GM19372 (cell line): Measurements from ENCODE around the gene EXOC3.
"Not testable (repeated sequence)": the region's sequence is repeated elsewhere in the genome, so short reads cannot be mapped to it uniquely, and the experiment has no call there.

ENCODE experiments used
- ATAC-seq: cut with Tn5 transposase; IDR thresholded peaks from one replicate; pipeline ENCODE4 v1.9.1; 2021; ENCODE audit warnings: mild to moderate bottlenecking, low read depth, moderate library complexity; ENCODE audit not compliant: unreplicated experiment

The EXOC3 gene

DNA sequence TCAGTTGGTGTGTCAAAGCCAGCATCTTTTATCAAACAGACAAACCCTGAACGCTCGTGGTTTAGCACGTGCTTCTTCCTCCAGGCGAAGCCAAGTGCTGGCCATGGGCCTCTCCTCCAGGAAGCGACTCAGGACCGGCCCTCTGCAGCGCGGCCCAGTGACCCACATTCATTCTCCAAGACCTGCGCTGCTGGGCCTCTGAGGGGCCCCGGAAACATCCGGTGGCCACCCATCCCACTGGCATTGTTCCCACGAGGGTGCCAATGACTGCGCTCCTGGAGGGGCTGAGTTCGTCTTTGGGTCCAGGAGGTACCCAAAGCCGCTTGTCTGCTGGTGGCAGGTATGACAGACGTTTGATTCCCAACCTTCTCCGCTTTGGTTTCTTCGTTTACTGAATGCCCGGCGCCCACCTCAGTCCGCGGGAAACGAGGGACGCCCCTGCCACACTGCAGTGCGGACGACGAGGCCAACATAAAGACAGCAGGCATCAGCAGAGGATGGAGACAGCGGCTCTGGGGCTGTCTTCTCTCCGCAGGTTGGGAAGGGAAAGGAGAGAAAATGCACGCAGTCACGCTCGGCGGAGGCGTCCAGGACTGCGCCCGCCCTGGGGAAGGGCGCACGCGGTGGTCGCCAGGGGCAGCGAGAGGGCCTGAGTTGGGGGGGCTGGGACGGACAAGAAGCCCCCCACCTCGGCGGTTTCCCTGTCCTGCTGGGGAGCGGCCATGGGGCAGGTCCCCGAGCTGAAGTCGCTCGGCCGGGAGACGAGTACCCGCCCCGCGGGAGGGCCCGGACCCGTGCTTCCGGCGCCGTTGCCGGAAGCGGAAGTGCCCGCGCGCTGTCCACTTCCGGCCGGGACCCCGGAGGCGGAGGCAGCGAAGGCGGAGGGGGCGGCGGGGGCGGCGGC lies at the start of gene EXOC3:
TSS of gene EXOC3 (plus strand) at position 842 of the 904 bp plus-strand sequence. CDS start 3,030 bp downstream, outside the sequence.
- peak; percentile 84 for ATAC-seq

DNA sequence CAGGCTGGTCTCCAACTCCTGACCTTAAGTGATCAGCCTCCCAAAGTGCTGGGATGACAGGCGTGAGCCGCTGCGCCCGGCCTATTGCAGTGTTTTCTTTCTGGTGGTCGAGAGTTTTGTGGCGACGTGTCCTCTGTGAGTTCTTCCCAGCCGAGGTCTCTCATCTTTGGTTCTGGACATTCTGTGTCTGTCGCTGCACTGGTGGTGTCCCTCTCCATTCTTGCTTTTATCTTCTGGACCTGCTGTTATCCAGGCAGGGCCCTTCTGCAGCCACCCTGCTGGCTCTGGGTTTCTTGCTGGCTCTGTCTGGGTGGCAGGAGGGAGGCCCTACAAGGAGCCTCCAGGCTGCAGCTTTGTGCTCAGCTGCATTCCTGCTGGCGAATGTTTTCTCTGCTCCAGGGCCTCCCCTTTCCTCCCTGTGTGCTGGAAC lies 49.1 kb upstream of the EXOC3 start:
- ATAC-seq = no peak

DNA sequence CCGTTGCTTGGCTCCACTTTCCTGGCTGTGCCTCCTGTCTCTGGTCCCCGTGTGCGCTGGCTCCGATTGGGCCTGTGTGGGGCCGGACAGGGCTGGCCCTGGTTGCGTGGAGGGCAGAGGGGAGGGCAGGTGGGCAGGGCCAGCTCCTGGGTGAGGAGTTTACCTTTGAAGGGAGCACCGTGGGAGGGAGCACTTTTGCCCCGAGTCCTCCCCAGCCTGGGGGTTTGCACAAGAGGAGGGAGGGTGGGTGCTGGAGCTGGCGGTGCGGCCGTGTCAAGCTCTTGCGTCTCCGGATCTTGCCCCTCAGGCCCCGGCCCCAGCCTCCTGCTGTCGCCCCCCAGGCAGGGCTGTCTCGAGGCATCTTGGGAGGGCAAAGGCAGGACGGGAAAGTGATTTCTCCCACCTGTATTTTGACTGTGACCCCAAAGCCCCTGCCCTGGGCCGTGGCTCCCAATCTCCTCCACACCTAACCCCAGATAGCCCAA lies 48.3 kb upstream of the EXOC3 start:
- no peak for ATAC-seq

DNA sequence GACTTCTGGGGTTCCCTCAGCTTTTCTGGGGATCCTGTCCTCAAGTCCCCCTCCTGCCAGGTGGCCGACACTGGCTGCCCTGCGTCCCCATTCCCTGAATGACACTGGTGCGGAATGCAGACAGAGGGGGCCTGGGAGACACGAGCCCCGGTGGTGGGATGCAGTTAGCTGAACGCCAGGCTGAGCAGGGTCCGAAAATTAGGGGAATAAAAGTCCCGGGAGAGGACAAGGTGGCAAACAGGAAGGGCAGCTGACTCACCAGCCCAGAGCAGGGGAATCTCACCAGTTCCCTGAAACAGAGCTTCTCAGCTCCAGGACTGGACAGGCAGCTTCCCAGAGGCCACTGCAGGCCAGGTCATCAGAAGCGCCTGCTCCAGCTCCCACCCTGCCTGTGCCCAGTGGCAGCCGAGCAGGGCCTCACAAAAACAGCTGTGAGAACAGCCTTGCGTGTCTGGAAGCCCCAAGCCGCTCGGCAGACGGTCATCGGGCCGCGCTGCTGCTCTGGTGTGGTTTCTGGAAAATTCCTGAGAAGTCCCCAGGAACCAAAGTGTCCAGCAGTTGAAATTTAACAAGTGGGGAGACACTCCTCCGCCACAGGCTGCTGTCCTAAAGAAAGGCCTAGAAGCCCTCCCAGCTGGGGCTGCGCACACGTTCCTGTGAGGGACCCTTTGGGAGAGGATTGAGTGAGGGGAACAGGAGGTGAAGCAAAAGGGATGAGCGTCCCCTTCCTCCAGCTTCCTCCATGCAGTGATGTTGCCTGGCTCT lies 47.6 kb upstream of the EXOC3 start:
- ATAC-seq = no peak

DNA sequence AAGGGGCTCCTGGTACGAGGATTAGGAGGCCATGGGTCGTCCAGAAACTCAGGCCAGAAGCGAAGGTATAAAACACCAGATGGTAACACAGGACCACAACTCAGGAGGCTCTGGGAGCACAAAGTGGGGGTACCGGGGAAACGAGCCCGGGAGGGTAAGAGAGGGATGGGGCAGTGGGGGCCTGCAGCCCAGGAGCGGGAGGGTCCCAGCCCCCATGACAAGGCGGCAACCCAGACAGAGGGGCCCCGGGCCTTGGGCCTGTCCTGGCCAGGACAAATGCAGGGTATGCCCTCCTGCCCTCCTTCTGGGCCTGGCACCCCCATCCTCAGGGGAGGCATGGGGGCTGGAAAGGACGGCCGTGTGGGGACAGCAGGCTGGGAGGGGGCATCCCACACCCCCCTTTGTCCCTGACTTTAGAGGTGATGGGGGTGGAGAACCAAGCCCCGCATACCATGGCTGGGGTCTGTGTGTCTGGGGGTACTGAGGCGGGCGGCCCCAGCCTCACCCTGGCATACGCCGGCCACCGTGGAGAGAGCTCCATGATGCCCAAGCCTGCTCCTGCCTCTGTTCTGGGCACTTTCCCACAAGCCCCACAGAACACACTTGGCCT lies 47.0 kb upstream of the EXOC3 start:
- no peak for ATAC-seq

DNA sequence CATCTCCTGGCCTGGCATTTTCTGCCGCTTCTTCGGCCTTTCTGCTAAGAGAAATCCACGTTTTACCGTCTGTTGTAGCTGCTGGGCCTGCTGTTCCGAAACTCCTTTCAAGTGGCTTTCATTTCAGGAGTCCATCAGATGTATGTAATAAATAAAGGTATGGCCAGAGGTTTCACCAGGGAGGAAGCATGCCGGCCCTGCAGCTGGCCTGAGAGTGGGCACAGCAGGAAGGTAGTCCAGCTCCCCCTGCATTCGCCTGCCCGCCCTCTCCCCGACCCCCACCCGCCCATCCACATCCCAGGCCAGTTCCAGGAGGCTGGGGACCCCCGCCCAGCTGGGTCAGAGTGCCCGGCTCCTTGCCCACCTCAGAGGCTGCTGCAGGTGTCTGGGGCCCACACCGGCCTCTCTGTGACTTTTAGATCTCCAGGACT lies 46.4 kb upstream of the EXOC3 start:
- no peak for ATAC-seq

DNA sequence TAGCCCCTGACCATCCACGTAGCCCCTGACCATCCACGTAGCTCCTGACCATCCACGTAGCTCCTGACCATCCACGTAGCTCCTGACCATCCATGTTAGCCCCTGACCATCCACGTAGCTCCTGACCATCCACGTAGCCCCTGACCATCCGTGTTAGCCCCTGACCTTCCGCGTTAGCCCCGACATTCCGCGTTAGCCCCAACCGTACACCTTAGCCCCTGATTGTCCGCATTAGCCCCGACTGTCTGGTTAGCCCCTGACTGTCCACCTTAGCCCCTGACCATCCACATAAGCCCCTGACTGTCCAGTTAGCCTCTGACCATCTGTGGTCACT lies 44.9 kb upstream of the EXOC3 start:
- ATAC-seq = not testable (repeated sequence)

DNA sequence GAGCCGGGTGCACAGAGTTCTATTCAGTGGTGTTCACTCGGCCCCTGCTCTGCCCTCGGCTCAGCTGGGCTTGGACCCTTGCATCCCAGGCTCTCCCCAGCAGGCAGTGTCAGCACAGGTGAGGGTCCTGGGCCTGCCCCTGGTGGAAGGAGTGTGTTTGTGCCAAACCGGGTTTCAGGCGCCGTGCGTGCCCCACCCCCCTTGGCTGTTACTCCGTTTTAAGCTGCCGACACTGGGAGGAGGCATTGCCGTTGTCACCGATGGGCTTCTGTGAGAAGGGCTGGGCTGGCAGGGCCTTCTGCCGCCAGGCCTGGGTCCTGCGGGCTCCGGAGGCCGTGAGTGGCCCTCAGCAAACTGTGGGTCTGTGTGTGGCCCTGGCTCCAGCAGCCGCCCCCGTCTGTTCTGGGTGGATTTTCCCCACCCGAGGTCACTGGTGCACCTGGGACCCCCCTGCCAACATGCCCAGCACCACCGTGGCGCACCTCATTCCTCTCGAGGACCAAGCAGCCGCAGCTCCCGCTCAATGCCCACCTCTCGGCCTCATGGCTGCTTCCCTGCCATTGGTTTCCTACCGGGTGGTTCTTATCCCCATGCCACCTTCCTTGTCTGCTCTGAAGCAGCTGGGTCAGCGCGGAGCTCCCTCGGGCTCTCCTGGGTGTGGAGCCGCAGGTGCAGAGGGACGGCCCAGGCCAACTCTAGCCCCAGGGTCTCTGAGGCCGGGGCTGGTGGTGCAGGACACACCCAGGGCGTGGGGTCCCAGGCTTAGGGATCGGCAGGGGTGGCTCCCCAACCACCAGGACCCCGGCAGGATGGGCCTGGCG lies 44.3 kb upstream of the EXOC3 start:
- no peak for ATAC-seq

DNA sequence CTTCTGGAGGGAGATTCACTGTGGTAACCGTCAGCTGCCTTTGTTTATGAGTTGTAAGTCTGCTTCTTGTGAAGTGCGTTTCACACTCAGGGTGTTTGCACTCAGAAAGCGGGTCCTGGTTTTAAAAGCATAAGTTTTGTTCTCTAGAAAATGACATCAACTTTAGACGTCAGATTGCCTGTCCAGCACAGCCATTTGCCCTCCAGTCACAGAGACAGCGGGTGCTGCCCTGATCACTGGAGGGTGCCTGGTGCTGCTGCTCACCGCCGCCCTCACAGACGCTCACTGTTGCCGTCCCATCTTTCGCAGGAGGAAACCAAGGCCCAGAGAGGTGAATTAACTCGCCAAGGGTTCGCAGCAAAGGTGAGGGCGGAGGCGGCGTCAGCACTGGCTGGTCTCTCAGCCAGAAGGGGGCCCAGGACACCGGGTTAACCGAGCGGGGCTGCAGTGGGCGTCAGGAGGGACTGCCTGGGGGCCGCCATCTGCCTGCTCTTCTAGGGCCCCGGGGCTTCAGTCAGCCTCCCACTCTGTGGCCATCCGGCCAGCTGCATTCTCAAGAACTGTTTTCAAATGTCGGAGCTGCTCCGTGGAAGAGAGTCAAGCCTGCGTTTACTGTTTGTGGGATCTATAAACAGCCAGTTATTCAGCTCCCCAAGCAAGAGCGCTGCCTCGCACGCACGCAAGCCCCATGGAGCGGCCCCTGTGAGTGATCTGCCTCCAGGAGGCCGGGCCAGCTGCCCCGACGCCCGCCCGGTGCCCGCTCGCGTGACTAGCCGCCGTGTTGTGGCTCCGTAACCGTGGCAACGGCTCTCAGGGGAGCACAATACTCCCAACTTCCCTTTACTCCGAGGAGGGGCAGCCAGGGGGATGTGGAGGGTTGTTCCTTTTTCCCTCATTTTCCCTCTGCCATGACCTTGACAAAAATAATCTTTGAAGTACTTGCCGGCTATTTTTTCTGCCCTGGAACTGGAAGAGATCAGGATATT lies 43.4 kb upstream of the EXOC3 start:
- ATAC-seq = peak; percentile 72

DNA sequence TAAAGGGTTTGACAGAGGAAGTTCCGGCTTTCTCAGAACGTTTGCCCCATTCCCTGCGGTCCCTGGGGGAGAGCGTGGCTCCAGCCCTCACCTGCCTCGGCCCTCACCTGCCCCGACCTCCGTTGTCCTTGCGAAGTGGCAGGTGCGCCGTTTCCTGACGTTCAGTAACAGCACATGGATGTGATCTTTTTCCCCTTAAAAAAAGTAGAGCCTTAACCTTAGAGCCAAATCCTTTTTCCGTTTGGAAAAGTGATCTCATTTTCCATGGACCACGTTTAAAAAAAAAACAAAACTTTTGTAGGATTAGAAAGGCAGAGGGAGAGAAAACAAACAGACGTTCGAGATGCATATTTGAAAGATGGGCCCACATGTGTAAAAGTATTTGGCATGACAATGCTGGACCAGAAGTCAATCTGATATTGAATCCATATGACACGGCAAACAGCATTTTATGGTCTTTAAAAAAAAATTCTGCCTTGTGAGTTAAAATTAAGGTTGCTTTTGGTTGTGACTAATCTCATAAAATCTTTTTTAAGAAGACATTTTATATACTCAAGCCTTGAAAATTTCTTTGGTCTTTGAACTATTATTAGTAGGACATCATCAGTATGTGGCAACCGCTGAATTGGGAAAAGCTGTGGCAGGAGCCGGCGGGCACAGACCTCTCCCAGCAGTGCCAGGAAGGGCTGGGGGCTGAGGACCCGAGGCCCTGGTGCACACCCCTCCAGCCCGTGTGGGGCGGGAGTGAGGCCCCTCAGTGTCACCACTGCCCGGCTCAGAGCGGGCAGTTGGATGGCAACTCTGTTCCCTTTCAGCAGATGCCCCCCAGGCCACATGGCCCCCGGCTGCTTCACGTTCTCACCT lies 42.5 kb upstream of the EXOC3 start:
- peak; percentile 3 for ATAC-seq

DNA sequence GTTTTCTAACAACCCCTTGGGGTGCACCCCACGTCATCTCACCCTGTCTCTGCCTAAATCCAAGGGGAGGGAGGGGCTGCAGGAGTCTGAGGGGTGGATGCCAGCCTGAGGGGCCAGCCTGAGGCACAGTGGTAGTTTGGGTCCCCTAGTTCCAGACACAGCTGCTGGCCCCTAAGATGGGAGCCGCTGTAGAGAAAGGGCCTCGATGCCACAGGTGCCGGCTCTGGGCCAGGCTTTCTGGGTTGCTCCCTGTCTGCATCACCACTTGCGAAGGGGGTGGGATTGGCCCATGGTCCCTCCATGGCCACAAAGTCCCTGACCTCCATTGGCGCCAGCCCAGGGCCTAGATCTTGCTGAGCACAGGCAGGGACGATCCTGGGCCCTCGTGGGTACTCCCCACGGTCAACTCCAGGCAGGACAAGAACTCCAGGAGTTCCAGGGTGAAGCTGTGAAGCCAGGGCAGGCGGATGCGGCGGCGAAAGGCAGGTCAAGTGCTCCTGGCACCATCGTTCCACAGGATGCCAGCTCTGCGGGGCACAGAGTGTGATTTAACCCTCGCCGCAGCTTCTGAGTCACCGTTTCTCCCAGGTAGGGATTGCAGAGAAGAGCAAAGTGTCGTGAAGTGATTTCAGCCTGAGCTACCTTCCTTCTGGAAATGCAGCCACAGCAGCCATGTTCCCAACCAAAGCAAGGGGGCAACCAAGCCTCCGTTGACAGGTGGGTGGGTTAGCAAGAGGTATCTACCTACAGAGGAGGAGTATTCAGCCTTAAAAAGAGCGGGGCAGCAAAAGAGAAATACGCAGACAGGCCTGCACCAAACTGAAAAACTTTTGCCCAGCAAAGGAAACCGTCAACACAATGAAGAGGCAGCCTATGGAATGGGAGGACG lies 41.6 kb upstream of the EXOC3 start:
- ATAC-seq = no peak

DNA sequence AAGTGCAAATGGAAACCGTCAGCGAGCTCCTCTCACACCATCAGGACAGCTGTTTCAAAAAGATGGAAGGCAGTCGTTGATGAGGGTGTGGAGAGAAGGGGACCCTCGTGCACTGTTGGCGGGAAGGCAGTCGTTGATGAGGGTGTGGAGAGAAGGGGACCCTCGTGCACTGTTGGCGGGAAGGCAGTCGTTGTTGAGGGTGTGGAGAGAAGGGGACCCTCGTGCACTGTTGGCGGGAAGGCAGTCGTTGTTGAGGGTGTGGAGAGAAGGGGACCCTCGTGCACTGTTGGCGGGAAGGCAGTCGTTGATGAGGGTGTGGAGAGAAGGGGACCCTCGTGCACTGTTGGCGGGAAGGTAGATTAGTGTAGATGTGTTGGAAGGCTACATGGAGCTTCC lies 40.8 kb upstream of the EXOC3 start:
- not testable (repeated sequence) for ATAC-seq

DNA sequence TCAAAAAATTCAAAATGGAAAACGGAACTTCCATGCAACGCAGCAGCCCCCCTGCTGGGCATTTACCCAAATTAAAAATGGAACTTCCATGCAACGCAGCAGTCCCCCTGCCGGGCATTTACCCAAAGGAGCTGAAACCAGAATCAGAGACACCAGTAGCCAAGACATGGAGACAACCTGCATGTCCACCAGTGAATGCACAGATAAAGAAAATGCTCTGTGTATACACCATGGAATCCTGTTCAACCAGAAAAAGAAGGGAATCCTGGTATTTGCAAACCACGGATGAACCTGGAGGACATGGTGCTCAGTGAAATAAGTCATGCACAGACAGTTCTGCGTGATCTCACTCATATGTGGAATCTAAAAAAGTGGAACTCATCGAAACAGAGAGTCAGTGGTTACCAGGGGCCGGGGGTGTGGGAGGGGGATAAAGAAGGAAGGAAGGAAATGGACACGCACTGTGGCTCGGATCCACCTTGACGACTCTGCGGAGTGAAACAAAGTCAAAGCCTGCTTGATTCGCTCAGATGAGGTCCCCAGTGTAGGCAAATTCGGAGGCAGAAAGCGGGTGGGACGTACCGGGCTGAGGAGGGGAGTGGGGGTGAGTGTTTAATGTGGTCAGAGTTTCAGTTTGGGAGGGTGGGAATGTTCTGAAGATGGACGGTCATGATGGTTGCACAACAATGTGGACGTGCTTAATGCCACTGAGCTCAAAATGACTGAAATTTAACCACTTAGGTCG lies 40.2 kb upstream of the EXOC3 start:
- peak; percentile 37 for ATAC-seq

DNA sequence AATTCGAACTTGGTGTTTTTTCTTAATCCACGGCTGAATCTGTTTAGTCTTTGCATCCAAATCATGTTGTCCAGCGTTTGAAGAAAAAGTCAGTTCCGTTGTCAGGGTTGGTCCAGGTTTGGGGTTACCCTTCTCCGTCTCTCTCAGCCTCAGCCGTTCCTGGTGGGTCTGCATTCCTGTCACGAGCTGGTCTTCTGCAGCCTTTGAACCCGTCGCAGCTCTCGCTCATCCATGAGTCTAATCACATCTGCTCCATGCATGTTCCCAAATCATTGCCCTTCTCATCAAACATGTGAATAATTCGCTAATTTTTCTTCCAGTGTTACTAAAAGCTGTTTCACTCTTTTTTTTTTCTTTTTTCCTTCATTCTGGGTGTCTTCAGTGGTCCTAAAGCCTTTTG lies 39.0 kb upstream of the EXOC3 start:
- no peak for ATAC-seq

DNA sequence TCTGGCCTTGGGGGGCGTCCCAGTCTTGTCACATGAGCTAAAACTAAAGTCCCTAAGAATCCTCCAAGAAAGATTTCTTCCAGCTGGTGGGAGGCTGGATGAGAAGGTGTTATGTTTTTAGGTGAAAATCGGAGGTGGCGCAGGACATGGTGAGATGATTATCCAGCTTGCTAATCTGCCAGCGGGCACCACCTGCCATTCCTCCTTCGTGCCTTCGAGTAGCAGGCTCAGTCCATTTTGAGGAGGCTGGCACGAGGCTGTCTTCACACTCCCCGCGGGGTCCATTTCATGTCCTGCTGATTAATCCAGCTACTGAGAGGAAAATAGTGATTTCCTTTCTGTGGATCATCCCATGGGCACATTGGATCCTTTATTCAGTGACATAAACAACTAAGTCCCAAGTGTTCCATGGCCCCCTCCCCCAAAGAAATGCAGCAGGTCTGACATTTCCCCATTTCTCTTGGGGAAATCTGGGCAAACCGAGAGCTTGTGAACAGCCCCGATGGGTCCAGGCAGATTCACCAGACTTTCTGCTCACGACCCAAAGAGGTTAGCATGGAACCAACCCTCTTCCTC lies 38.2 kb upstream of the EXOC3 start:
- ATAC-seq = no peak

DNA sequence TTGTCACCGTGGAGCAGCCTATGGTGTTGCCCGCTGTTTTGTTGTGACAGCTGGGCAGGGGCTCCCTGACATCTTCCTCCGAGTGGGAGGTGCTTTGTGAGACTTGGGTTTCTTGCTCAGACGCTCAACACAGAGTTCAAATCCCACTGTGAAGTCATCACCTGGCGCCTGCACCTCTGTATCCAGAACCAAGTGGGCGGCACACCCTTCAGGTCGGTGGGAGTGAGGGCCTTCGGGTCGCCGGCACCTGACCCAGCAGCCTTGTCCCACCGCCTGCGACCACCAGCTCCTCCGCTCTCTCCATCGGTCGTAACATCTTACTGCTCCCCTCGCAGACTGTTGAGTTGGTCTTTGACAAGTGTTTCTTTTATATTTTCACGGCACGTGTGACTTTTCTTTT lies 37.6 kb upstream of the EXOC3 start:
- no peak for ATAC-seq
